ENCODE data around the gene MSX1. TPM values are rescaled to one million over a fixed set of nuclear protein-coding genes. Genes with fewer than 3 reads are reported as not detected.
A peak's percentile ranks its signal among the peaks of the same experiment; 100 is the strongest.

MSX1 gene
- total RNA-seq, 1 donor from 2014 or later = 31.4 TPM

- no peak for DNase-seq (ENCODE audit: extremely low spot score in 2 of 2)
- H3K27me3 ChIP-seq = peaks cover 5% of the 10 kb centered on the region
These were observed 5.4 kb upstream of the MSX1 start for GRCh38 chr4:4853921-4854648.

GRCh38 chr4:4854649-4855295 is 4.7 kb upstream of the MSX1 start:
- peaks cover 5% of the 10 kb centered on the region for H3K27me3 ChIP-seq
- no peak for DNase-seq (ENCODE audit: extremely low spot score in 2 of 2)

More at GRCh38 chr4:4853921-4854648, 5.4 kb upstream of the MSX1 start:
- no peaks in the 10 kb centered on the region for H3K36me3 ChIP-seq
- H3K27ac ChIP-seq = peak overlapping the region; percentile 80
- H3K9me3 ChIP-seq = no peaks in the 10 kb centered on the region
- intact Hi-C loops (cut with DNase I) = loop anchor here (10.0 kb wide), 1 partner anchor 359 kb away; no protein-coding TSS in a partner anchor
- no peak for TF ChIP-seq CTCF (IDR thresholded peaks at IDR 0.05)
- peak overlapping the region in 1 of 2 donors; percentile 38 for H3K4me3 ChIP-seq
- peaks cover 39% of the 10 kb centered on the region for H3K4me1 ChIP-seq

GRCh38 chr4:4855301-4856070 is 4.0 kb upstream of the MSX1 start:
- Histone ChIP-seq H3K36me3 (no peaks in the 10 kb centered on the region), H3K9me3 (no peaks in the 10 kb centered on the region), H3K27me3 (peaks cover 5% of the 10 kb centered on the region), H3K27ac (no peak overlapping the region), H3K4me3 (peak overlapping the region in 1 of 2 donors; percentile 29), H3K4me1 (peaks cover 41% of the 10 kb centered on the region)
- intact Hi-C loops (cut with DNase I) = loop anchor here (10.0 kb wide), 1 partner anchor 361 kb away; no protein-coding TSS in a partner anchor
- TF ChIP-seq CTCF (IDR thresholded peaks at IDR 0.05) (no peak), POLR2A (IDR thresholded peaks at IDR 0.05) (no peak), POLR2AphosphoS5 (IDR thresholded peaks at IDR 0.05; ENCODE audit: insufficient read depth in 1 of 2, low read depth in 1 of 2) (no peak)
- no peak for DNase-seq (ENCODE audit: extremely low spot score in 2 of 2)

More at GRCh38 chr4:4854649-4855295, 4.7 kb upstream of the MSX1 start:
- Histone ChIP-seq H3K9me3 (no peaks in the 10 kb centered on the region), H3K36me3 (no peaks in the 10 kb centered on the region), H3K4me3 (no peak overlapping the region), H3K4me1 (peaks cover 41% of the 10 kb centered on the region), H3K27ac (no peak overlapping the region)
- TF ChIP-seq CTCF (IDR thresholded peaks at IDR 0.05) (no peak), POLR2AphosphoS5 (IDR thresholded peaks at IDR 0.05; ENCODE audit: insufficient read depth in 1 of 2, low read depth in 1 of 2) (no peak), POLR2A (IDR thresholded peaks at IDR 0.05) (no peak)
- intact Hi-C loops (cut with DNase I) = loop anchor here (10.0 kb wide), 1 partner anchor 360 kb away; no protein-coding TSS in a partner anchor

GRCh38 chr4:4856071-4857000 is 3.1 kb upstream of the MSX1 start:
- no peaks in the 10 kb centered on the region for H3K36me3 ChIP-seq
- peaks cover 41% of the 10 kb centered on the region for H3K4me1 ChIP-seq
- no peak for TF ChIP-seq POLR2A (IDR thresholded peaks at IDR 0.05)
- no peak for TF ChIP-seq POLR2AphosphoS5 (IDR thresholded peaks at IDR 0.05; ENCODE audit: insufficient read depth in 1 of 2, low read depth in 1 of 2)
- TF ChIP-seq CTCF (IDR thresholded peaks at IDR 0.05) = no peak
- H3K27me3 ChIP-seq = peaks cover 5% of the 10 kb centered on the region
- no peaks in the 10 kb centered on the region for H3K9me3 ChIP-seq
- peak overlapping the region; percentile 22 to 29 for H3K4me3 ChIP-seq
- intact Hi-C loops (cut with DNase I) = loop anchor here (10.0 kb wide), 1 partner anchor 362 kb away; no protein-coding TSS in a partner anchor
- no peak for DNase-seq (ENCODE audit: extremely low spot score in 2 of 2)
- H3K27ac ChIP-seq = peak overlapping the region; percentile 35
